PFSK-1 (cell line): ENCODE results near the gene SLC8A1.

Source experiments
- POLR2AphosphoS5 ChIP-seq: IDR thresholded peaks from 2 replicates; pipeline ENCODE4 v1.6.1; 2012; ENCODE audit warnings: low read depth, mild to moderate bottlenecking, control low read depth, low read length, moderate library complexity
- TF ChIP-seq, protein P1 (sequence below), 2 experiments: IDR thresholded peaks; 2 replicates each; pipeline versions ENCODE4 v1.6.1 to v1.8.0; 2011 to 2012; ENCODE audit warnings: low read depth in 2 of 2, low read length in 2 of 2, control low read depth in 1 of 2, inconsistent platforms in 1 of 2, mild to moderate bottlenecking in 1 of 2, moderate library complexity in 1 of 2; ENCODE audit not compliant: insufficient read depth in 1 of 2

DNA sequence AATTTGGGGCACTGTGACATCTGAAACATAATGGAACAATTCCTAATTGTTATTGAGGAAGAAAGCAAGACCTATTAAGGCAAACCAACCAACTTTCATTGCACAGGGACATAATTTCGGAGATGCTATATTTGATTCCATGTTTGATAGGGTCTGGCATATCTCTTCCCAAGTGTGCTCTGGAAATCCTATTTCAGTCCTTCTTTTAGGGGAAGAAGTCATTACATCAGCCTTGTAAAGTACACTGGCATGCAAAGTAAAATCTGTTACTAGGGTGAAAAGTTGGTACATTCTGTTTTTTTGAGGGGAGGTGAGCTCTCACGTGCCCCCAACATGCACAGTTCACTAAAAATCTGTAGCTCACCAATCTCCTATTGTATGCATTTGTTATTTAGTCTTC, 172.4 kb downstream of the SLC8A1 start:
- no peak for TF ChIP-seq POLR2AphosphoS5
- TF ChIP-seq, protein P1, sequence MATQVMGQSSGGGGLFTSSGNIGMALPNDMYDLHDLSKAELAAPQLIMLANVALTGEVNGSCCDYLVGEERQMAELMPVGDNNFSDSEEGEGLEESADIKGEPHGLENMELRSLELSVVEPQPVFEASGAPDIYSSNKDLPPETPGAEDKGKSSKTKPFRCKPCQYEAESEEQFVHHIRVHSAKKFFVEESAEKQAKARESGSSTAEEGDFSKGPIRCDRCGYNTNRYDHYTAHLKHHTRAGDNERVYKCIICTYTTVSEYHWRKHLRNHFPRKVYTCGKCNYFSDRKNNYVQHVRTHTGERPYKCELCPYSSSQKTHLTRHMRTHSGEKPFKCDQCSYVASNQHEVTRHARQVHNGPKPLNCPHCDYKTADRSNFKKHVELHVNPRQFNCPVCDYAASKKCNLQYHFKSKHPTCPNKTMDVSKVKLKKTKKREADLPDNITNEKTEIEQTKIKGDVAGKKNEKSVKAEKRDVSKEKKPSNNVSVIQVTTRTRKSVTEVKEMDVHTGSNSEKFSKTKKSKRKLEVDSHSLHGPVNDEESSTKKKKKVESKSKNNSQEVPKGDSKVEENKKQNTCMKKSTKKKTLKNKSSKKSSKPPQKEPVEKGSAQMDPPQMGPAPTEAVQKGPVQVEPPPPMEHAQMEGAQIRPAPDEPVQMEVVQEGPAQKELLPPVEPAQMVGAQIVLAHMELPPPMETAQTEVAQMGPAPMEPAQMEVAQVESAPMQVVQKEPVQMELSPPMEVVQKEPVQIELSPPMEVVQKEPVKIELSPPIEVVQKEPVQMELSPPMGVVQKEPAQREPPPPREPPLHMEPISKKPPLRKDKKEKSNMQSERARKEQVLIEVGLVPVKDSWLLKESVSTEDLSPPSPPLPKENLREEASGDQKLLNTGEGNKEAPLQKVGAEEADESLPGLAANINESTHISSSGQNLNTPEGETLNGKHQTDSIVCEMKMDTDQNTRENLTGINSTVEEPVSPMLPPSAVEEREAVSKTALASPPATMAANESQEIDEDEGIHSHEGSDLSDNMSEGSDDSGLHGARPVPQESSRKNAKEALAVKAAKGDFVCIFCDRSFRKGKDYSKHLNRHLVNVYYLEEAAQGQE (IDR thresholded peaks at IDR 0.05; ENCODE audit: insufficient read depth in 1 of 2, low read depth in 2 of 2, low read length in 2 of 2), result no peak
